ENCODE data around the gene CNOT4.

The CNOT4 gene

GRCh38 chr7:135509839-135510591 lies at the start of gene CNOT4:
CNOT4 (minus strand) TSS chr7:135510102; CDS start chr7:135438331, 71,771 bp downstream.
- DNase-seq (ENCODE audit: low read depth) = peak; percentile 92

- no peak for DNase-seq (ENCODE audit: low read depth)
Observed at GRCh38 chr7:135558881-135559280, 49.0 kb upstream of the CNOT4 start.

- peak; percentile 55 for DNase-seq (ENCODE audit: low read depth)
Observed at GRCh38 chr7:135558337-135558767, 48.5 kb upstream of the CNOT4 start.

- DNase-seq (ENCODE audit: low read depth) = peak; percentile 80
Observed at GRCh38 chr7:135557455-135558336, 47.8 kb upstream of the CNOT4 start, which contains the start of gene NUP205. NUP205 (plus strand) TSS chr7:135557917; CDS start chr7:135557945, 28 bp downstream.

GRCh38 chr7:135553346-135553745 lies 43.4 kb upstream of the CNOT4 start:
- DNase-seq (ENCODE audit: low read depth) = no peak

- no peak for DNase-seq (ENCODE audit: low read depth)
Observed at GRCh38 chr7:135552148-135552547, 42.2 kb upstream of the CNOT4 start.

GRCh38 chr7:135550196-135550595 lies 40.3 kb upstream of the CNOT4 start:
- no peak for DNase-seq (ENCODE audit: low read depth)

- DNase-seq (ENCODE audit: low read depth) = no peak
Observed at GRCh38 chr7:135541029-135541428, 31.1 kb upstream of the CNOT4 start.

GRCh38 chr7:135539629-135540028 lies 29.7 kb upstream of the CNOT4 start:
- DNase-seq (ENCODE audit: low read depth) = no peak

GRCh38 chr7:135538376-135538775 lies 28.5 kb upstream of the CNOT4 start:
- DNase-seq (ENCODE audit: low read depth) = peak; percentile 70

- DNase-seq (ENCODE audit: low read depth) = no peak
Observed at GRCh38 chr7:135537905-135538304, 28.0 kb upstream of the CNOT4 start.

GRCh38 chr7:135537453-135537852 lies 27.6 kb upstream of the CNOT4 start:
- DNase-seq (ENCODE audit: low read depth) = no peak

- peak; percentile 98 for DNase-seq (ENCODE audit: low read depth)
Observed at GRCh38 chr7:135536150-135536549, 26.2 kb upstream of the CNOT4 start.

GRCh38 chr7:135527025-135527424 lies 17.1 kb upstream of the CNOT4 start:
- no peak for DNase-seq (ENCODE audit: low read depth)

GRCh38 chr7:135525426-135525825 lies 15.5 kb upstream of the CNOT4 start:
- DNase-seq (ENCODE audit: low read depth) = no peak

- DNase-seq (ENCODE audit: low read depth) = no peak
Observed at GRCh38 chr7:135523146-135523545, 13.2 kb upstream of the CNOT4 start.

- no peak for DNase-seq (ENCODE audit: low read depth)
Observed at GRCh38 chr7:135522509-135522908, 12.6 kb upstream of the CNOT4 start.

- DNase-seq (ENCODE audit: low read depth) = no peak
Observed at GRCh38 chr7:135519871-135520270, 10.0 kb upstream of the CNOT4 start.

GRCh38 chr7:135519233-135519688 lies 9.4 kb upstream of the CNOT4 start:
- no peak for DNase-seq (ENCODE audit: low read depth)

- no peak for DNase-seq (ENCODE audit: low read depth)
Observed at GRCh38 chr7:135518748-135519147, 8.8 kb upstream of the CNOT4 start.

- no peak for DNase-seq (ENCODE audit: low read depth)
Observed at GRCh38 chr7:135517060-135517459, 7.2 kb upstream of the CNOT4 start.

GRCh38 chr7:135514856-135515255 lies 5.0 kb upstream of the CNOT4 start:
- no peak for DNase-seq (ENCODE audit: low read depth)
